ENCODE data around the gene SLC48A1.
A peak's percentile ranks its signal among the peaks of the same experiment; 100 is the strongest.

Gene SLC48A1

GRCh38 chr12:47773062-47773857 is at the start of gene SLC48A1:
Gene SLC48A1 (plus strand): TSS chr12:47773238. CDS start chr12:47773305, 67 bp downstream.
- peak; percentile 95 for DNase-seq (ENCODE audit: low spot score)

- DNase-seq (ENCODE audit: low spot score), result no peak
These were observed 47.8 kb upstream of the SLC48A1 start, which contains the start of gene ENDOU for GRCh38 chr12:47725091-47725772. Gene ENDOU (minus strand): TSS chr12:47725490. CDS start chr12:47725413, 77 bp downstream.

- DNase-seq (ENCODE audit: low spot score), result peak; percentile 88
These were observed 47.1 kb upstream of the SLC48A1 start for GRCh38 chr12:47725893-47726292.

GRCh38 chr12:47729233-47729632 is 43.8 kb upstream of the SLC48A1 start:
- DNase-seq (ENCODE audit: low spot score), result peak; percentile 67

- DNase-seq (ENCODE audit: low spot score), result peak; percentile 64
These were observed 42.7 kb upstream of the SLC48A1 start for GRCh38 chr12:47730341-47730744.

- DNase-seq (ENCODE audit: low spot score), result no peak
These were observed 41.3 kb upstream of the SLC48A1 start for GRCh38 chr12:47731723-47732122.

GRCh38 chr12:47732504-47732903 is 40.5 kb upstream of the SLC48A1 start:
- no peak for DNase-seq (ENCODE audit: low spot score)

- DNase-seq (ENCODE audit: low spot score), result no peak
These were observed 39.9 kb upstream of the SLC48A1 start for GRCh38 chr12:47733142-47733541.

GRCh38 chr12:47734725-47735480 is 38.1 kb upstream of the SLC48A1 start:
- DNase-seq (ENCODE audit: low spot score), result no peak

GRCh38 chr12:47735649-47736048 is 37.4 kb upstream of the SLC48A1 start:
- no peak for DNase-seq (ENCODE audit: low spot score)

- DNase-seq (ENCODE audit: low spot score), result no peak
These were observed 36.8 kb upstream of the SLC48A1 start for GRCh38 chr12:47736216-47736615.

- DNase-seq (ENCODE audit: low spot score), result peak; percentile 89
These were observed 36.0 kb upstream of the SLC48A1 start for GRCh38 chr12:47736877-47737676.

GRCh38 chr12:47737936-47738594 is 35.0 kb upstream of the SLC48A1 start:
- DNase-seq (ENCODE audit: low spot score), result no peak

GRCh38 chr12:47739297-47739696 is 33.7 kb upstream of the SLC48A1 start:
- DNase-seq (ENCODE audit: low spot score), result no peak

- peak; percentile 57 for DNase-seq (ENCODE audit: low spot score)
These were observed 33.1 kb upstream of the SLC48A1 start for GRCh38 chr12:47739979-47740378.

GRCh38 chr12:47740606-47741339 is 32.3 kb upstream of the SLC48A1 start:
- DNase-seq (ENCODE audit: low spot score), result no peak

- no peak for DNase-seq (ENCODE audit: low spot score)
These were observed 31.7 kb upstream of the SLC48A1 start for GRCh38 chr12:47741340-47741703.

- peak; percentile 58 for DNase-seq (ENCODE audit: low spot score)
These were observed 30.7 kb upstream of the SLC48A1 start for GRCh38 chr12:47742253-47742825.

GRCh38 chr12:47743311-47743860 is 29.7 kb upstream of the SLC48A1 start:
- DNase-seq (ENCODE audit: low spot score), result no peak
